HG02623 (cell line): Measurements from ENCODE around the gene PDE8A.
"Not testable (repeated sequence)": the region's sequence is repeated elsewhere in the genome, so short reads cannot be mapped to it uniquely, and the experiment has no call there.

Experiments
- ATAC-seq: cut with Tn5 transposase; IDR thresholded peaks from one replicate; pipeline ENCODE4 v1.9.1; 2021; ENCODE audit warnings: moderate library complexity; ENCODE audit not compliant: unreplicated experiment

Gene PDE8A

DNA sequence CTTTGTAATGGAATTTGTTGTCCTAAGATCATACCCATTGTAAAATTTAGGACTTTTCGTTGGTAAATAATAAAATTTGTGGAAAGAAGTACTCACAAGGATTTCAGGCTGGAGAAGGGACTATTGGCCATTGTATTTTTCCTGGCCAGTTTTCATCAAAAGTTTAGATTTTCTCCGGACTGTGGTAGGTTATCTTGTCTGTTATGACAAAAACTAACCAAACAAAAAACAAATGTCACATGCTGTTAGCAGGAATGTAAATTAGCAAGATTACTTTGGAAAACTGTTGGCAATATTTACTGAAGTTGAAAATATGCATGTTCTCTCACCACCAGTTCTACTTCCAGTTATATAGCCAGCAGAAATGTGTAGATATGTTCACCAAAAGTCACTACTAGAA, 27.8 kb downstream of the PDE8A start:
- ATAC-seq, result no peak

DNA sequence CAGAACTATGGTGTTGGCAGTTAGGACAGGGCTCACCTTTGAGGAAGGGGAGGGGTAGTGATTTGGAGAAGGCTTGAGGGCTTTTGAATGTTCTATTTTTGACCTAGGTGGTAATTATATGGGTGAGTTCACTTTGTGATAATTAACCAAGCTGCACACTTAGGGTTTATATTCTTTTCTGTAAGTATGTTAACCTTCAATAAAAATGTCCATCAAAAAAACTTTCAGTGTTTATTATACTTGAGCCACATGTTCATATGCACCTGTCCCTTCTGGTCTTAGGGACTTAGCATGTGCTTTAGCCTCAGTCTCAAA, 28.4 kb downstream of the PDE8A start:
- no peak for ATAC-seq

DNA sequence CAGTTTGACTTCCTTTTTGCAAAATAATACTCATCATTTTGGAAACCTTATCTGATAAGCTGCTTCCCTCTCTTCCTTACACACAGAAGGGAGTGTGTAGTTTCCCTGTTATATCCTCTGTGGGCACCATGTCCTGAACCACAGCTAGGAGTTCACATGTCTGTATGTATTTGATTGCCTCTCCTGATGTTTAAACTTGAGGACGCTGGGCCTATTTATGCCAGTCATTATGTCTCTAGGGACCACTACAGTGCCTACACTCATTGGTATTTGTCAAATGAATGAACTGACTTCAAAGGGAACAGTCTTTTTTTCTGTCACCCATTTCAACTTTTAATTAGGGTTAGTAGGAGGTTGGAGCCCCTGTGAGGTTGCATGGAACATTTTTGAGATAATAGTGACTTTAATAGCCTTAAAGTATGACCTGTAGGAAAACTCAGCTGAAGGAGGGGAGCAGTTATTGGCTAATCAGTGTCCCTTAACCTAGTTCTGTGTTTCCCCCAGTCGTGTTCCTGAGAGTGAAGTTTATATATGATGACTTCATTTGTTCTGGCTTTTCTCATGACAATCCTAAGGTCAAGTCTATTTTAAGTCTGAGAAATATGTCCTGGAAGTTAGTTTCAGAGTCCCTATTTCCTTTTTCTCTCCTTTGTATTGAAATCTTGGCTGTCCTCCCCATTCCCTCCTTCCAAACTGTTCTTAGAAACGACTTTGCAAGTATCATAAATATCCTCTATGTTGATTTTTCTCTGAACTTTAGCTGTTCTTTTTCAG, 28.9 kb downstream of the PDE8A start:
- no peak for ATAC-seq

DNA sequence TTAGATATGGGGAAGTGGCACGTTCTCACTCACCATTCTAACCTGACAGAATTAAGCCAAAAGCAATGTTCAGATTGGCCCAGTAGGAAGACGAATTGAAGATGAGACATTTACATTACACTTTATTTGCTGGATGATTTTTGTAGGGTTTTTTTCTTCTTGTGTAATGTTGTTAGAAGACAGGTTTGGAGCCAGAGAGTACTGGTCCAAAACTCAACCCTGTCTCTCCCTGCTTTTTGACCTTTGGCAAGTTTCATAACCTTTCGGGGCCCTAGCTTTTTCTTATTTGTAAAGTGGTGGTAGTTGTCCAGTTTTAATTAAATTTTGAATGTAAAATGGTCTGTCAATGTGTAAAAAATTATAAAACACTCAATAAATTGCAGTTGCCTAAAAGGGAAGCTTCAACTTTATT, 29.5 kb downstream of the PDE8A start:
- ATAC-seq, result no peak

DNA sequence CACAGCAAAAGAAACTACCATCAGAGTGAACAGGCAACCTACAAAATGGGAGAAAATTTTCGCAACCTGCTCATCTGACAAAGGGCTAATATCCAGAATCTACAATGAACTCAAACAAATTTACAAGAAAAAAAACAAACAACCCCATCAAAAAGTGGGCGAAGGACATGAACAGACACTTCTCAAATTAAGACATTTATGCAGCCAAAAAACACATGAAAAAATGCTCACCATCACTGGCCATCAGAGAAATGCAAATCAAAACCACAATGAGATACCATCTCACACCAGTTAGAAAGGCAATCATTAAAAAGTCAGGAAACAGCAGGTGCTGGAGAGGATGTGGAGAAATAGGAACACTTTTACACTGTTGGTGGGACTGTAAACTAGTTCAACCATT, 30.1 kb downstream of the PDE8A start:
- ATAC-seq, result not testable (repeated sequence)

DNA sequence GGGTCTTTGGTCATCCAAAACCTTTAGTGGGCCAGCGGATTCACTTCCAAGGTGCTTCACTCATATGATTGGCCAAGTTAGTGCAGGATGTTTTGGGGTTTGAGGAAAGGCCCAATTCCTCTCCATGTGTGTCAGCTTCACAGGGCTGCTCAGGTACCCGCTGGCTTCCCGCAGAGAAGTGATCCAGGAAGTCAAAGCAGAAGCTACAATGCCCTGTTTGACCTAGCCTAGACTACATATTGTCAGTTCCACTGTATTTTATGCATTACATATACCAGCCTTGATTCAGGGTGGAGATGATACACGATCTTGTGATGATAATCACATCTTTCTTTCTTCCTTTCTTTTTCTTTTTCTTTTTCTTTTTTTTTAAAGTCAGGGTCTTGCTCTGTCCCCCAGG, 32.1 kb downstream of the PDE8A start:
- ATAC-seq, result no peak

DNA sequence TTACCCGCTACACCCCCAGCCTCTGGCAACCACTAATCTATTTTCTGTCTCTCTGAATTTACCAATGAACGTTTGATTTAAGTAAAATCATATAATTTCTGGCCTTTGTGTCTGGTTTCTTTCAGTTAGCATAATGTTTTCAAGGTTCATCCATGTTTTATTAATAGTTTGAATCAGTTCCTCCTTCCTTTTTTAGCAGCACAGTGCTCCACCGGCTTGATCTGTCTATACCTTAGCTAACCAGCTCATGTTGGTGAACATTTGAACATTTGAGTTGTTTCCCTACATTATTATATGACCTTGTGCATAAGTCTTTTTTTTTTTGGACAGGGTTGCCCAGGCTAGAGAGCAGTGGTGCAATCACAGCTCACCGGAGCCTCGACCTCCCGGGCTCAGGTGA, 33.3 kb downstream of the PDE8A start:
- no peak for ATAC-seq

DNA sequence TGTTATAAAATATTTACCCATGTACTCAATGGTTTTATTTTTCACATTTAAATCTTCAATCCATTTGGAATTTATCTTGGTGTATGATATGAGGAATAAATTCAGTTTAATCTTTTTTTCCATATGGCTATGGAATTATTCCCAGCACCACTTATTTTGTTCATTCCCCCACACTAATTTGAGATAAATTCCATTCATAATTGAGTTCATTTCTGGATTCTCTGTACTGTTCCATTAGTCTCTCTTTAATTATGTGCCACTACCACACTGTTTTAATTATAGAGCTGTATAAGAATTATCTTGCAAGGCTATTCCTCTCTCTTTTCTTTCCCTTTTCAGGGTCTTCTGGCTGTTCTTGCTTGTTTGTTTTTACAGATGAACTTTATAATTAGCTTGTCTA, 34.6 kb downstream of the PDE8A start:
- no peak for ATAC-seq

DNA sequence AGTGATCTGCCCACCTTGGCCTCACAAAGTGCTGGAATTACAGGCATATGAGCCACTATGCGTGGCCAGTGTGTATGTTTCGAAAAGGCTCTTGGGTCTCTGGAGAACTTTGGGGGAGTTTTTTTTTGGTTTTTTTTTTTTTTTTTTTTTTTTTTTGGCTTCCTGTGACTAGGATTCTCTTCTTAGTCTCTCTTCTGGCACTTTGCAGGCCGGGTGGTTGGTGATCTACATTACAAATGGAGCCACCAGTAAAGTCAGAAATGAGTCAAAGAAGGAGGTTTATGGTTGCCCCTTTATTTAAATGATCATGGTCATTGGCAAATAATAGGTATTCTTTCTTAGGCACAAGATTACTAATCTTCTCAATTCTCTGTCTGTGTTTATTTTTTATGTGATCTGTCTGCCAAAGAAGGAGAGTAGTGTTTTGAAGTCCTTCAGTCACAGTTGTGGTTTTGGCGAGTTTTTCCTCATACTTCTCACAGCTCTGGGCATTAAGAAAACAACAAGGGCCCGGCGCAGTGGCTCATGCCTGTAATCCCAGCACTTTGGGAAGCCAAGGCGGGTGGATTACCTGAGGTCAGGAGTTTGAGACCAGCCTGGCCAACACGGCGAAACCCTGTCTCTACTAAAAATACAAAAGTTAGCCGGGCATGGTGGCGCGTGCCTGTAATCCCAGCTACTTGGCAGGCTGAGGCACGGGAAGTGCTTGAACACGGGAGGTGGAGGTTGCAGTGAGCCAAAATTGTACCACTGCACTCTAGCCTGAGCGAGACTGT, 38.3 kb downstream of the PDE8A start:
- ATAC-seq, result no peak

DNA sequence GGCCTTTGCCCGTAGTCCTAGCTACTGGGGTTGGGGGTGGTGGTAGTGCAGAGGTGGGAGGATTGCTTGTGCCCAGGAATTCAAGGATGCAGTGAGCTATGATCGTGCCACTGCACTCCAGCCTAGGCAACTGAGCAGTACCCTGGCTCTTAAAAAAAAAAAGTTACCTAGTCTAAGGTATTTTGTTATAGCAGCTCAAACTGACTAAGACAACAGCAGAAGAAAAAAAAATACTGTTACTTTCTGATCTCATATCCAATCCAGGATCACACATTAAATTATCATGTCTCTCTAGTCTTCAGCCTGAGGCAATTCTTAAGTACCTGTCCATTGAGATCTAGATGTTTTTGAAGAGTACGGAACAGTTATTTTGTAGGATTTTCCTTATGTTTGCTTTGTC, 39.8 kb downstream of the PDE8A start:
- ATAC-seq, result no peak

DNA sequence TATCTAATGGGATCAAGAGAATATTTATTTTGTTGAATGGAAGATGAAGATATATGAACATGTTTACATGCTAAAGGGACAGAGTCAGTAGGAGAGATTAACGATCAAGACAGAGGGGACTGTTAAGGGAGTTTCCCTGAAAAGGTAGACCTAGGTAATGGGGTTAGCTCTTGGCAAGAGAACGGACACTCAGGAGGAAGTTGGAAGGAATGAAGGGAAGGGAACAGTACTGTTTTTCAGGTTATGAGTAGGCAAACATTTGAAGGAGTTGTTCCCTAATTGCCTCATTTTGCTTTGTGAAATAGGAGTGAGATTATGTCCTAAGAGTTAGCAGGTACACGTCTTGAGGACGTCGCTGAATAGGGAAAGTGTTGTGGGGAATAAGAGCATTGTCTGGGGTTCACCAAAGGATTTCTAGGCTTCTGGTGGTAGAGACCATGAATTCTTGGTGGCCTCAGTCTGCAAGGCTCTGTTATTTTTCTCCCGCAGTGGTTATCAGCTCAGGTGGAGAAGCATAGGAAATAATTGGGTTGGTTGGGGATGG, 41.3 kb downstream of the PDE8A start:
- ATAC-seq, result no peak

DNA sequence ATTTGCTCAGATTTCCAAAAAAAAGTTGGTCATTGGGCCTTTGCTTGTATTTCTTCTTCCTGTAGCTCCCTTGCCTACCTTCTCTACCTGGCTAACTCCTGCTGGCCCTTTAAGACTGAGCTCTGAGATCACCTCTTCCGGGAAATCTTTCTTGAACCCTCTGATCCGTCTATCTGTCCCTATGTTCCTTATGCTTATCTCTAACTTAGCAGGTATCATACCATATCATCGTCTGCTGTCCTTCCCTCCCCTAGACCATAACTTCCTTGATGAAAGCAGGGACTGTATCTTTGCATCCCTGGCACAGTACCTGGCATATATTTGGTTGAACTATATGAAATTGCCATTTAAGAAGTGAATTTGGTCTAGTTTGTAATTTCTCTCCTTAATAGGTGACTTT, 42.3 kb downstream of the PDE8A start:
- no peak for ATAC-seq

DNA sequence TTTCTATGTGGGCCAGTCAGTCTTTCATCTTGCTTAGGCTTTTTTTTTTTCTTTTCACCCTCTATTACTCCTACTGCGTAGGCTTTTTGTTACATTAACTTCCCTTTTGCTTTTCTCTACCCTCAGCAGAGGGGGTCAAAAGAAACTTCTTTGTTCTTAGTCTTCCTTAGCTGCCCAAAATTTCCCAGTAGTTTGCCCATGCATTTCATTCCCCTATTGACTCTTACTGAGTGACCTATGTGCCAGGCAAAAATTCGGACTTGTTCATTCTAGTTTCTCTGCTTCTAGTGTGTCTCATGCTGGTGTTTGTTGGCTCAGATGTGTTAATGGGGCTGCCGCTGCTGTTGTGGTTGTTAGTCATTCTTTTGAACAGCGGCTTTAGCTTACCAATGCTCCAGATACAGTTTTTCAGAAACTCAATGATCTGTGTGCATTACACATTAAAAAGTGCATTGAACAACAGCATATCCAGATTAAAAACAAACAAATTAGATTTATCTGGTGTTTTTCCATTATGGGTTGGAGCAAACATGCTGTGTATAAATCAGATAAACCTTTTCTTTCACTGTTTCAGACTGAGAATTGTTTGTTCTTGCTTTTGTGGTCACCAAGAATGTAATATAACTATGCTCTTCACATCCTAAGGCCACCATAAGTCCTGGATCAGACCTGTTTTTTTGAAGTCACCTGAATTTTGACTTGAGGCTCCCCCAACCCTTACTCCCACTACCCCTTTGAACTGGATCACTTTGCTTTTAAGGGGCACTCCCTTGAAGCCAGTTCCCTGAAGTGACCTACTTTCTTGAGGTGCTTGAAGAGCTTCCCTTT, 43.1 kb downstream of the PDE8A start:
- ATAC-seq, result no peak

DNA sequence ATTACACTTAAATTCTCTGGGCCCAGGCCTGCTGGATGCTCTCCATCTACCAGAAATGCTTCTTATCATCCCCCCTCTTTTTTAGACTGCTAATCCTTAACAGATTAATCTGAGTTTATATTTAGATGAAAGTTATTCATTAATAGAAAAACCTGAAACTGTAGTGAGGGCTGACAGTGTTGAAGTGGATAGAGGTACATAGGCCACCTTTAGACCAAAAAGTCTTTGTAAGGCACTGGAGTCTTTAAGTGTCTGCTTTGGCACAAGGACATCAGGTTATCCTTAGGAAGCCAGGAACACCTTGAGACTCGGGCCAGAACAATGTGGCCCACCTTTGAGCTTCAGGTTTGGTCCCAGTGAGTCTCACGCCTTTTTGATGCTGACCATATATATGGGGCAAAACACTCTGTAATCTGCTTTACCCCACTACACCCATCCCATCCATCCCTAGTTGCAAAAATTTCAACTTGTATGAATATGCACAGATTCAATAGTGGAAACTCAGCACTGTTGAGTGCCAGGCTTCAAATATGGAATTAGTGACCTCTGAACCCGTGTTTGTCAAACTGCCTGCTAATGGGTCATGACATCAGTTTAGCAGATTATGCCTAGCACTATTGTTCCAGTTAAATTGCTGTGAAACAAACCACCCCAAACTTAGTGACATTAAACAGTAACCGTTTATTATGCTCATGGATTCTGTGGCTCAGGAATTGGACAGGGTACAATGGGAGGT, 44.0 kb downstream of the PDE8A start:
- ATAC-seq, result no peak

DNA sequence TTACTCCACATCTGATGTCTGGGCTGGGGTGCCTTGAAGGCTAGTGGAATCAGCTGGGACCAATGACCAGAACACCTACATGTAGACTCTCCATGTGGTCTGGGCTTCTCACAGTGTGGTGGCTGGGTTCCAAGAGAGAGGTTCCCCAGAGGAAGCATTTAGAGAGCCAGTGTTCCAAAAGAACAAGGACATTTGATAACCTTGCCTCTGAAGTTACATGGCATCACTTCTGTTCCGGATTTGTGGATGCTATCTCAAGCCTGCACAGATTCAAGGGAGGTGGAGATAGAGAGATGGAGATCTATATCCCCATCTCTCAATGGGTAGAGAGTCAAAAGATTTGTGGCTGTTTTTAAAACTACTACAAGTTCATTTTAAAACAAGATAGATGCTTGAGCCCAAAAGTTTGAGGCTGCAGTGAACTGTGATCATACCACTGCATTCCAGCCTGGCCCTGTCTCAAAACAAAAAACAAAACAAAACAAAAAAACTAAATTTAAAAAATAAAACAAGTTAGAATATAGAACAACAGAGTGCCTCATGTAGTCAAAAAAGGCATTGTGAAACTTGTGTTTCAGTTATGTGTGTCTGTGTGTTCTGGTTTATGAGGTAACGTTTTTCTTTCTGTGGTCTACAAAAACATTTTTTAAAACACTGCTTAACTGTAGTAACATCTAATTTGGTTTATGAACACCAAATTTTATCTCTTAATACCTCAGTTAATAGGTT, 44.8 kb downstream of the PDE8A start:
- no peak for ATAC-seq

DNA sequence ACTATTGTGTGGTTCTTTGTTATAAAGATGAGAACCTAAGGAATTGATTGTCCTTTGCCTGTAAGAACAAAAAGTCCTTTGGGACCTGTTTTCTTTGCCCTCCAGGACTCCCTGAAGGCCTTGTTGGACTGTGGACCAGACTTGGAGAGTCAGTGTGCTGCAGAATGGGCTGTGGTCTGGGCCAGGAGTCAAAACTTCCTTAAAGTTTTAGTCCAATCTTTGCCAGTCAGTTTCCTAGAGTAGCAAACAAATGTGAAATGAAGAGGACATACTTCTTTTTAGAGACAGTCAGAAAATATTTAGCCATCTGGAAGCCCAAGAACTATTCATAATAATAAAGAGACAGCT, 45.4 kb downstream of the PDE8A start:
- no peak for ATAC-seq

DNA sequence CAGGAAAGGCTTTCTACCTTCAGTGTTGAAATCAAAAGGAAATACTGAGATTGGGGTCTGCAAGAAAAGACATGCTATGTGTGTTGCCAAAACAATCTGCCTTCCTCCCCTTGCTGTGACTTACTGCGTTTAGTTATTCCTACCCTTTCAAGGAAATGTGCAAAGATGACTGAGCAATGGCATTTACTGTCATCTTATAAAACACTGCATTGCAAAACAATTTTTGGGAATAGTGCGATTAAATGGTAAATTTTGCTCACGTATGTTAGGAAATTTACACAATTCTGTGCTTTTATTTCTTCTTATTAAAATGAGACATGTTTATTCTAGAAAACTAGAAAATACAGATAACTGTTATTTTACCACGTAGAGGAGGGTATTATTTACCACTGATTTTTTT, 45.8 kb downstream of the PDE8A start:
- no peak for ATAC-seq

DNA sequence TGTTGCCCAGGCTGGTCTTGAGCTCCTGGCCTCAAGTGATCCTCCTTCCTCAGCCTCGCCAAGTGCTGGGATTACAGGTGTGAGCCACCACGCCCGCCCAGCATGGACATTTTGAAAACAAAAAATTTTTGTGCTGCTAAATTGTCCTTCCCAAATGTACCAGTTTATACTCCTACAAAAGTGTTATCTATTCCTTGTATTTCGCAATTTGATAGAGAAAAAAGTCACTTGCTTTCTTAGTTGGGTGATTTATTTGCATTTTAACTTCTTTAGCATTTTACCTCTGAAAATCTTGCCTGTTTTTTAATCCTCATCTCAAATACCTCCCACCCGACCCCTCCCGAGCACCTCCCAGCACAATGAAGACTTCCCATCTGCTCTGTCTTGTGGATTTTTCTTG, 46.8 kb downstream of the PDE8A start:
- ATAC-seq, result no peak

DNA sequence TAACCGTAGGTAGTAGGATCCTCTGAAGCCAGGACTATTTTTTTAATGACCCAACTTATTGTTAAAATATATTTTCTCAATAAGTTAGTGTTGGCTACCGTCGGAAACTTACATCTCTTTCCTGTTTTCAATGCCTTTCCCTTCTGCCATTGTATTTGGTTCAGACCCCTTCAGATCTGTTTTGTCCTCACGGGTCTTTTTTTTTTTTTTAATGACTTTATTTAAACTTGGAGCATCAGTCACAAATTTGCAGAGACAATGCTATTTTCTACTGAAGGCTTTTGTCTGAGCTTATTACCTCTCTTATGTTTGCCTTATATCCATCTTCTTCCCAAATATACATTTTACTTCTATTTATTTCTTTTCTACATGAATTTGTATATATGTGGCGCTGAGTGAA, 47.6 kb downstream of the PDE8A start:
- no peak for ATAC-seq

DNA sequence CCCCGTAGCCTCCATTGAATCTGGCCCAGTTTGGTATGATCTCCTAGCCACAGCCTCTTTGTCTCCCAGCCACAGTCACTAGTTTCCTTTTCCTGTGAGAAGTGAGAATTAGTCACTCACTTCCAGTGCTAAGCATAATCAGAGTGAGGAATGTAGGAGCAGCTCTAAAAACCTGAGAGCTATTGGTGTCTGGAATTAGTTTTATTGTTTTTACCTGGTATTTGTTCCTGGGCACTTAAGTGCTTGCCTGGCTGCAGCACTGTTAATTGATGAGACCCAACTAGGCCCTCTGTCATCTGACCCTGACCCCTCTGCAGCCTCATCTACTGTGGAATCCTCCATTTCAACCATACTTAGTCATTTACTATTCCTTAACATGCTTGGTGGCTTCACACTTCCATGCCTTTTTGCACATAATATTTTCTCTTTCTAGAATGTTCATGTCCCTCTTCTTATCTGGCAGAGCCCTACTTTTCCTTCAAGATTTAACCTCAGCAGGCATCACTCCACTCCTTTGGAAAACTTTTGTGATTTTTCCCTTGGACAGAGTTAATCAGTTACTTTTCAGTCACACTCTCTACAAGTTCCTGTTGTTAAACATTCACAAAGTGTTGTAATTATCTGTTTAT, 48.8 kb downstream of the PDE8A start:
- ATAC-seq, result no peak
